ENCODE data around the gene DEGS2. TPM values are rescaled to one million over a fixed set of nuclear protein-coding genes. Genes with fewer than 3 reads are reported as not detected.

DEGS2 gene
- total and polyA plus RNA-seq, 2 donors (not counting 1 experiment from before 2014, with no cell fraction given) = 0.82 to 6.4 TPM

DNA sequence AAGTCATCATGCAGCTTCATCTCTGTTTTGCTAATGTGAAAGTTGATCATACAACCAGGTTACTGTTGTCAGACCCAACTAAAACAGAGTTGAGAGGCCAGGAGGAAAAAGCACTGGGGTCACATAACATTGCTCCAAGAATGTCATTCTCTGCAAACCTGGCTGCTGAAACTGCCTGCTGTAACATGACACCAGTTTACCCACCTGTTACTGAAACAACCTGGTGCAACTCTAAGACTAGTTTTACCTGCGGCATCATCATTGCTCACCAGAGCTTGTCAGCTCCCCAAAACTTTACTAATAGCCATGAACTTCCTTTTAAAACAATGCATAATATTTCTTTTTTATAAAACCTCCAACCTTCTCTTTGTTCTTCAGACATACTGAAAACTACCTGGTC is 30.7 kb upstream of the DEGS2 start:
- Histone ChIP-seq H4K20me1 (ENCODE audit: control insufficient read depth, insufficient read depth, low read length, poor library complexity, severe bottlenecking) (no peaks in the 10 kb centered on the region), H3K36me3 (replicated peaks in 1 of 2; ENCODE audit: control extremely low read depth in 1 of 2, control insufficient read depth in 1 of 2, extremely low read depth in 1 of 2, insufficient read depth in 2 of 2, low read length in 1 of 2) (no peaks in the 10 kb centered on the region), H3K79me2 (ENCODE audit: control insufficient read depth, insufficient read depth, low read length) (peaks cover 4% of the 10 kb centered on the region), H3K27ac (ENCODE audit: low read length in 2 of 2) (no peak overlapping the region), H3K4me2 (replicated peaks; ENCODE audit: low read depth, low read length, poor library complexity, severe bottlenecking) (no peak overlapping the region), H3K9ac (ENCODE audit: low read length) (no peak overlapping the region), H3K9me3 (ENCODE audit: control extremely low read depth in 1 of 3, control insufficient read depth in 2 of 3, insufficient read depth in 1 of 3, low read length in 2 of 3) (peaks cover 0 to 3% (median 0%) of the 10 kb centered on the region in 3 donors), H3K27me3 (replicated peaks in 1 of 4; ENCODE audit: control extremely low read depth in 1 of 4, control insufficient read depth in 3 of 4, insufficient read depth in 4 of 4, low read length in 3 of 4) (no peaks in the 10 kb centered on the region), H3K4me3 (ENCODE audit: control extremely low read depth in 1 of 5, extremely low read depth in 1 of 5, insufficient read depth in 1 of 5, low read depth in 2 of 5, low read length in 4 of 5) (no peak overlapping the region), H2AFZ (ENCODE audit: insufficient read depth, low read depth, low read length, poor library complexity, severe bottlenecking) (no peak overlapping the region), H3K4me1 (ENCODE audit: control insufficient read depth in 2 of 2, insufficient read depth in 2 of 2, low read length in 2 of 2) (peaks cover 10 to 14% of the 10 kb centered on the region in 2 donors)
- Mint-ChIP-seq H3K4me1 (peaks cover 9% of the 10 kb centered on the region), H3K4me3 (no peak overlapping the region), H3K27ac (no peak overlapping the region), H3K27me3 (no peaks in the 10 kb centered on the region), H3K9me3 (ENCODE audit: insufficient read depth) (no peaks in the 10 kb centered on the region)
- 100% methylated on average over 1 of the region's 1 CpG for WGBS (ENCODE audit: insufficient coverage)
- POLR2A ChIA-PET = no interaction called here
- CTCF ChIA-PET = interaction anchor here (4.0 to 4.3 kb wide), 2 partner anchors 43 to 119 kb away, joined by 32 to 58 read pairs; no protein-coding TSS in a partner anchor
- ATAC-seq (ENCODE audit: low read depth) = no peak
- DNase-seq = no peak
- TF ChIP-seq EZH2 (IDR thresholded peaks at IDR 0.05; ENCODE audit: borderline replicate concordance, insufficient read depth, low read depth, low read length, poor library complexity, severe bottlenecking) = no peak
- TF ChIP-seq CTCF (IDR thresholded peaks at IDR 0.05) = no peak
- intact Hi-C loops (cut with micrococcal nuclease) = no loop called here

DNA sequence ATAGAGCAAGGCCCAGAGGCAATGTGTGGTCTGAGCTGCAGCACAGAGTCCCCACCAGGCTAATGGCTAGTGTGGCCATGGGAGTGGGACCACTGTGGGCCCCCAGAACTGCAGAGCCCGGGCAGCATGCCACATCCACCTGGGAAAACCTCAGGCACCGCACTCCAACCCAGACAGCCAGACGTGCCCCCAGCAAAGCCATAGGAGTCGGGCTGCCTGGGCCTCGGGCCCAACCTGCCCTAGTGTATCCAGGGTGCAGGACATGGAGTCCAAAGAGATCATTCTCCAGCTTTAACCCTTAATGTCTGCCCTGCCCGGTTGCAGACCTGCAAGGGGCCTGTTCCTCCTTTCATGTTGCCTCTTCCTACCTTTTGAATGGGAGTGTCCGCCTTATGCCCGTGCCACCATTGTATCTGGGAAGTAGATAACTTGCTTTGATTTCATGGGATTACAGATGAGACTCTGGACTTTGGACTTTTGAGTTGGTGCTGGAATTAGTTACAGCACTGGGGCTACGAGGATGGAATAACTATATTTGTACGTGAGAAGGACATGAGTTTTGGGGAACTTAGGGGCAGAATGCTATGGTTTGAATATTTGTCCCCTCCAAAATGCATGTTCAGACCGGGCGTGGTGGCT is 29.1 kb upstream of the DEGS2 start:
- no peaks in the 10 kb centered on the region for H3K9me3 Mint-ChIP-seq (ENCODE audit: insufficient read depth)
- no peak overlapping the region for H2AFZ ChIP-seq (ENCODE audit: insufficient read depth, low read depth, low read length, poor library complexity, severe bottlenecking)
- peaks cover 7% of the 10 kb centered on the region for H3K4me1 Mint-ChIP-seq
- H3K4me3 Mint-ChIP-seq = no peak overlapping the region
- 98% methylated on average over 11 of the region's 12 CpGs for WGBS (ENCODE audit: insufficient coverage)
- H3K79me2 ChIP-seq (ENCODE audit: control insufficient read depth, insufficient read depth, low read length) = peaks cover 4% of the 10 kb centered on the region
- no peaks in the 10 kb centered on the region for H3K27me3 ChIP-seq (replicated peaks in 1 of 4; ENCODE audit: control extremely low read depth in 1 of 4, control insufficient read depth in 3 of 4, insufficient read depth in 4 of 4, low read length in 3 of 4)
- TF ChIP-seq CTCF (IDR thresholded peaks at IDR 0.05) = no peak
- TF ChIP-seq EZH2 (IDR thresholded peaks at IDR 0.05; ENCODE audit: borderline replicate concordance, insufficient read depth, low read depth, low read length, poor library complexity, severe bottlenecking) = no peak
- H3K27ac Mint-ChIP-seq = no peak overlapping the region
- no peak for DNase-seq
- H3K4me2 ChIP-seq (replicated peaks; ENCODE audit: low read depth, low read length, poor library complexity, severe bottlenecking) = no peak overlapping the region
- no peak overlapping the region for H3K27ac ChIP-seq (ENCODE audit: low read length in 2 of 2)
- peaks cover 0 to 3% (median 0%) of the 10 kb centered on the region in 3 donors for H3K9me3 ChIP-seq (ENCODE audit: control extremely low read depth in 1 of 3, control insufficient read depth in 2 of 3, insufficient read depth in 1 of 3, low read length in 2 of 3)
- H3K27me3 Mint-ChIP-seq = no peaks in the 10 kb centered on the region
- intact Hi-C loops (cut with micrococcal nuclease) = no loop called here
- no peak for ATAC-seq (ENCODE audit: low read depth)
- POLR2A ChIA-PET = interaction anchor here (0.6 kb wide), 1 partner anchor 59 kb away, joined by 4 read pairs; no protein-coding TSS in a partner anchor
- H3K4me1 ChIP-seq (ENCODE audit: control insufficient read depth in 2 of 2, insufficient read depth in 2 of 2, low read length in 2 of 2) = peaks cover 9 to 12% of the 10 kb centered on the region in 2 donors
- no peak overlapping the region for H3K9ac ChIP-seq (ENCODE audit: low read length)
- CTCF ChIA-PET = no interaction called here
- no peak overlapping the region for H3K4me3 ChIP-seq (ENCODE audit: control extremely low read depth in 1 of 5, extremely low read depth in 1 of 5, insufficient read depth in 1 of 5, low read depth in 2 of 5, low read length in 4 of 5)
- H4K20me1 ChIP-seq (ENCODE audit: control insufficient read depth, insufficient read depth, low read length, poor library complexity, severe bottlenecking) = no peaks in the 10 kb centered on the region
- no peaks in the 10 kb centered on the region for H3K36me3 ChIP-seq (replicated peaks in 1 of 2; ENCODE audit: control extremely low read depth in 1 of 2, control insufficient read depth in 1 of 2, extremely low read depth in 1 of 2, insufficient read depth in 2 of 2, low read length in 1 of 2)

All from B cell (primary cell).